CD4-positive, alpha-beta T cell treated with Interleukin-6 at 100 ng/mL for 8 hours (primary cell): ENCODE measurements around the gene SFMBT1.

Experiments used
- DNase-seq: peaks from one replicate; pipeline ENCODE4 v3.0.0-alpha.2; 2020; ENCODE audit warnings: mixed read lengths, low spot score

The SFMBT1 gene

GRCh38 chr3:52886049-52886730 is 159.7 kb downstream of the SFMBT1 start:
- DNase-seq = no peak

GRCh38 chr3:52882377-52882776 is 163.5 kb downstream of the SFMBT1 start:
- no peak for DNase-seq

GRCh38 chr3:52881871-52882270 is 164.0 kb downstream of the SFMBT1 start:
- DNase-seq = no peak

- DNase-seq = no peak
These were observed 165.4 kb downstream of the SFMBT1 start for GRCh38 chr3:52880474-52880873.

GRCh38 chr3:52880047-52880446 is 165.8 kb downstream of the SFMBT1 start:
- DNase-seq = no peak

GRCh38 chr3:52879581-52879980 is 166.3 kb downstream of the SFMBT1 start:
- DNase-seq = no peak

- no peak for DNase-seq
These were observed 166.8 kb downstream of the SFMBT1 start for GRCh38 chr3:52879090-52879489.

- DNase-seq = no peak
These were observed 168.8 kb downstream of the SFMBT1 start for GRCh38 chr3:52877085-52877484.

GRCh38 chr3:52874864-52875587 is 170.8 kb downstream of the SFMBT1 start:
- DNase-seq = no peak

GRCh38 chr3:52874160-52874701 is 171.6 kb downstream of the SFMBT1 start:
- no peak for DNase-seq

- no peak for DNase-seq
These were observed 172.3 kb downstream of the SFMBT1 start for GRCh38 chr3:52873433-52874159.

GRCh38 chr3:52872245-52872644 is 173.6 kb downstream of the SFMBT1 start:
- DNase-seq = no peak

GRCh38 chr3:52871761-52872160 is 174.1 kb downstream of the SFMBT1 start:
- DNase-seq = no peak

- no peak for DNase-seq
These were observed 175.4 kb downstream of the SFMBT1 start for GRCh38 chr3:52870471-52870870.

GRCh38 chr3:52866427-52866826 is 179.4 kb downstream of the SFMBT1 start:
- no peak for DNase-seq

- no peak for DNase-seq
These were observed 179.9 kb downstream of the SFMBT1 start for GRCh38 chr3:52865994-52866393.

GRCh38 chr3:52860424-52860768 is 185.5 kb downstream of the SFMBT1 start:
- DNase-seq = no peak

- no peak for DNase-seq
These were observed 186.0 kb downstream of the SFMBT1 start for GRCh38 chr3:52859686-52860423.

- DNase-seq = no peak
These were observed 188.0 kb downstream of the SFMBT1 start for GRCh38 chr3:52857864-52858263.

- DNase-seq = no peak
These were observed 188.7 kb downstream of the SFMBT1 start for GRCh38 chr3:52857133-52857532.

- no peak for DNase-seq
These were observed 189.2 kb downstream of the SFMBT1 start for GRCh38 chr3:52856666-52857065.

- DNase-seq = no peak
These were observed 191.9 kb downstream of the SFMBT1 start for GRCh38 chr3:52854013-52854412.
